Peyer's patch (tissue), 4 donors: Measurements from ENCODE around the gene VSX2.

Experiments
- CTCF ChIP-seq, 6 experiments: fragments of 450-650 bp in 4 of 6; fragments of 200-600 bp in 2 of 6; sonication (generic) in 1 of 6; IDR thresholded peaks; one replicate each; pipeline ENCODE4 v1.5.1; 2017 to 2019; ENCODE audit warnings: antibody characterized with exemption in 6 of 6, mild to moderate bottlenecking in 3 of 6, moderate library complexity in 1 of 6
- POLR2A ChIP-seq, 2 donors: fragments of 450-650 bp; IDR thresholded peaks; one replicate each; pipeline ENCODE4 v1.5.1; 2017; ENCODE audit warnings: antibody characterized with exemption in 2 of 2, mild to moderate bottlenecking in 2 of 2, moderate library complexity in 2 of 2

- TF ChIP-seq CTCF (IDR thresholded peaks at IDR 0.05) (no peak), POLR2A (IDR thresholded peaks at IDR 0.05) (no peak)
These were observed 6.0 kb downstream of the VSX2 start for GRCh38 chr14:74245292-74245691.
